Cerebellar nuclear complex (tissue), 1 donor: ENCODE results near the gene PABPN1L.
"Not testable (repeated sequence)": the region's sequence is repeated elsewhere in the genome, so short reads cannot be mapped to it uniquely, and the experiment has no call there.

Experiments
- DNase-seq, 2 experiments: peaks; one replicate each; lab custom pipeline; 2025; lab: John Stamatoyannopoulos, UW

The PABPN1L gene

DNA sequence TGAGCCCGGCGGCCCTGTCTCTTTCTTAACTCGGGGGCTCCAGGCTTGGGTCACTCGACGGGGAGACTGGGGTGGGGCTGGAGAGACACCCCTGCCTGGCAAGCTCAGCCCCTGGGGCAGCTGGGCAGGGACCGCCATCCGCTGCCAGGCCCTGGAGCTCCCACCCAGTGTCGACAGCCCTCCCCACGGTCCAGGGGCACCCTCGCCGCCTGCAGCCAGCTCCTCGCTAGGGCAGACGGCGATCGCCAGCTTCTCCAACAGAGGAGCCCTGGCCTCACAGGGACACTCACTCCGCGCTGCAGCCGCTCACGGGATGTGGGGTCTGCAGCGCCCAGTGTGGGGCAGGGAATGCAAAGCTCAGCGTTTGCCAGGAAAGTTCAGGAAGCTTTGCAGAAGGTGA is 38.7 kb downstream of the PABPN1L start:
- no peak for DNase-seq

DNA sequence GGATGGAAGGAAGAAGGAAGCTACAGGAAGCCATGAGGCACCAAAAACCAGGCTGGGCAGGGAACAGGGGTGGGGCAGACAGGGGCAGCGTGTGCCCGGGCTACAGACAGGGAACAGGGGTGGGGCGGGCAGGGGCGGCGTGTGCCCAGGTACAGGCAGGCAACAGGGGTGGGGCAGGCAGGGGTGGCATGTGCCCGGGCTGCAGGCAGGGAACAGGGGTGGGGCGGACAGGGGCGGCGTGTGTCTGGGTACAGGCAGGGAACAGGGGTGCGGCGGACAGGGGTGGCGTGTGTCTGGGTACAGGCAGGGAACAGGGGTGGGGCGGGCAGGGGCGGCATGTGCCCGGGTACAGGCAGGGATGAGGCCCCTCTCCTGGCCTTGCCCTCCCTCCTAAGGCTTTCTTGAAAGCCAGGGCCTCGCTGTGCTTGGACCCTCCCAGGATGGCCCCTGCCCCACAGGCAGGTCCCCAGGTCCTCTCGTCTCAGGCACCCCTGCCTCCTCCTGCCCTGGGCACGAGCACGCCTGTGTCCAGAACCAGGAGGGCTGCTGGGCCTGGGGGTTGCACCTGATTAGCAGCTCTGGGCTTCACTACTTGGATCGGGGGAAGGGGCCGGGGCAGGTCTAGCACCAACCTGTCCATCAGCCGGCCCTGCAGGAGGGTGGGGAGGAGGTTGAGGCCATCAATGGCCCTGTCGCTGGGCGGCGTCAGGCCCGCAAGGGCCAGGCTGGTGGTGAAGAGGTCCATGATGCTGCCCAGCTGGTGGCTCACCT is 40.2 kb downstream of the PABPN1L start:
- no peak for DNase-seq

DNA sequence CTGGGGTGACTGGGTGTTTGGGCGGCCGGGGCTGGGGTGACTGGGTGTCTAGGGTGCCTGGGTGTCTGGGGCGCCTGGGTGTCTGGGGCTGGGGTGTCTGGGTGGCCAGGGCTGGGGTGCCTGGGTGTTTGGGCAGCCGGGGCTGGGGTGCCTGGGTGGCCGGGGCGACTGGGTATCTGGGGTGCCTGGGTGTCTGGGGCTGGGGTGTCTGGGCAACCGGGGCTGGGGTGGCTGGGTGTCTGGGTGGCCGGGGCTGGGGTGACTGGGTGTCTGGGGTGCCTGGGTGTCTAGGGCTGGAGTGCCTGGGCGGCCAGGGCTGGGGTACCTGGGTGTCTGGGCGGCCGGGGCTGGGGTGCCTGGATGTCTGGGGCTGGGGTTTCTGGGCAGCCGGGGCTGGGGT is 41.3 kb downstream of the PABPN1L start:
- no peak for DNase-seq

DNA sequence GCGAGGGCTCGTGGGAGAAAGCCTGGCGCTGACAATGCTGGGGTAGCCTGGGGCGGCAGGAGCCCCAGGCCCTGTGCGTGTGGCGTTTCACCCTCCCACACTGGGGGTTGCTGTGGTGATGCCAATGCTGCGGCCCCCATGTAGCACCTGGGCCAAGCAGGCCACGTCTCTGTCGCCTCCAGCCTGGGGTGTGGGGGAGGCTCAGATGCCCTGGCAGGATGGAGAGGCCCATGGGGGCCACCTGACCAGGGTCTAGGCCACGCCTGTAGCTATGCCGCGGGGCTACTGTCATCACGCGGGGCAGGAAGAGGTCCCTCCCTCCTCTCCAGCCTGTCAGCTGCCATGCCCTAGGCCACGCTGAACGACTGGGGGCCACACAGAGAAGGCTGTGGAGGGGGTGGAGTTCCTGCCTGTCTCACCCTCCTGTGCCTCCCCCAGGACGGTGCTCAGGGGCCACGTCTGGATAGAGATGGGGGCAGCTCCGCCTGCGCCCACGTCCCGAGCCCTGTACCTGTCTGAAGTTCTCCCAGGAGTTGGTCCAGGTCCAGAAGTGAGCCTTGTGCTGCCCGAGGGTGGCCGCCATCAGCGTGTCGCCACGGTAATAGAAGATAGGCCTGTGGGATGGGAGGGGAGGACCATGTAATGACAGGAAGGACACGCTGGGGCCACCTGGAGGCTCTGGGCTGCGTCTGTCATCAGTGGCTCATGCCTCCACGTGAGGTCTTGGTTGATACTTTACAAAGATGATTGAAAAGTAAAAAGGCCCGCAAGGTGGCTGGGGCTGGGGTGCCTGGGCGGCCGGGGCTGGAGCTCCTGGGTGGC is 42.0 kb downstream of the PABPN1L start:
- no peak for DNase-seq

DNA sequence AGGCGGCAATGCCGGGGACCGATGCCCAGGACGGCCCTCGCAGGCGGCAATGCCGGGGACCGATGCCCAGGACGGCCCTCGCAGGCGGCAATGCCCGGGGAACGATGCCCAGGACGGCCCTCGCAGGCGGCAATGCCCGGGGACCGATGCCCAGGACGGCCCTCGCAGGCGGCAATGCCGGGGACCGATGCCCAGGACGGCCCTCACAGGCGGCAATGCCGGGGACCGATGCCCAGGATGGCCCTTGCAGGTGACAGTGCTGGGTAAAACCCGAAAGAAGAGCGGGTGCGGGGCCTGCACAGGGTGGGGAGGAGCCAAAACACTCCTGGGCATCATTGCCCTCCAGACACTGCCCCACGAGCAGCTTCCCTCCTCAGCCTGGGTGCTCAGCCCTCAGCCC is 42.8 kb downstream of the PABPN1L start:
- DNase-seq: not testable (repeated sequence)

GRCh38 chr16:88822281-88823040 is 44.0 kb downstream of the PABPN1L start:
- DNase-seq: no peak

DNA sequence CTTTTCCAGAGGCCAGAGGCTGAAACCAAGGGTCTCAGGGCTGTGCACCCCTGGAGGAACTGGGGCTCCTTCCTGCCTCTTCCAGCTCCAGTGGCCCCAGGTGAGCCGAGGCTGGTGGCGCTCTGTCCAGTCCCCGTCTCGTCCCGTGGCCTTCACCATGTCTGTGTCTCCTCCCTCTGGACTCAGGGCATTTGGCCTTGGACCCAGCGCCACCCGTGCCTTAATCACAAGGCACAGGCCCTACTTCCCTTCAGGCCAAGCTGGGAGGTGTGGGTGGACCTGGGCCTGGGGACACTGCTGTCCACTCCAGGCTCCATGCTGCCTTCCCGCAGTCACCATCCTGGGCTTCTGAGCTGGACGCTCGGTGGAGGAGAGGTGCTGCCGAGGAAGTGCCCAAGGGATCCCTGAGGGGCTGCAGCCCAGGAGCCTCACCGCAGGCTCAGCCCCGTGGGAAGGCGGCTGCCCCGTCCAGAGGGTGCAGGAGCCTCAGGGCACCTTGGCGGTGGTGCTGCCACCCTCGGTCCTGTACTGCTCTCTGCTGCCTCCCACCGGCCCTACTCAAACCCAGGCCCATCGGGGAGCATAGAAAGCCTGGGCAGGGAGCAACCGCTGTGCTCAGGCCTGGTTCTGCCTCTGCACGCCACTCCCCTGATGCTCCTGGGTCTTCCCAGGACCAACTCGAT is 45.2 kb downstream of the PABPN1L start:
- DNase-seq: no peak

DNA sequence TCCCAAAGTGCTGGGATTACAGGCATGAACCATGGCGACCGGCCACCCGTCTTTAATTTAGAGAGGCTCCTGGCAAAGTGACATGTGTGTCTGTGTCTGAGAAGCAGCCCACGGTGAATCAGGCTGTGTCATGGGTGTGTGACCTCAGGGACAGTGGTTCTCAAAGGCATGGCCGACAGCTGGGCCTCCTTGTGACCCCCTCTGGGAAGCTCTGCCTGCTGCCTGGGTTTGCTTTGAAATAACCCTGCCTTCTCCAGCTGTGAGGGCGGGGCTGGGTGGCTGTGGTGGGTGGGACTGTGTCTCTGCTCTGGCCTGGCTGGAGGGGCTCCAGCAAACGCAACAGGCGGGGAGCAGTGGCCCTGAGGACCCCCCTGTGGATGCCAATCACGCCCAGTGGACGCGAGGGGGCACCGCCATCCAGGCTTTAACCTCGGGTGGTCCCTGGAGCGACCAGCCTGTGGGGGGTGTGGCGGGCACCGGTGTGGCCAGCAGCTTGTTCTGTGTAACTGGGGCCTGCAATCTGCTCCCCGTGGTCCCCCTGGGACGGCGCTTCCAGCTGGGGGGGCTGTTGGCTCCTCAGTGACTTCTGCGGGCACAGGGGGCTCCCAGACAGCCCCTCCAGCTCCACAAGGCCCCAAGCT is 46.0 kb downstream of the PABPN1L start:
- DNase-seq: no peak

- DNase-seq: no peak
These were observed 47.3 kb downstream of the PABPN1L start for GRCh38 chr16:88819126-88819525.

DNA sequence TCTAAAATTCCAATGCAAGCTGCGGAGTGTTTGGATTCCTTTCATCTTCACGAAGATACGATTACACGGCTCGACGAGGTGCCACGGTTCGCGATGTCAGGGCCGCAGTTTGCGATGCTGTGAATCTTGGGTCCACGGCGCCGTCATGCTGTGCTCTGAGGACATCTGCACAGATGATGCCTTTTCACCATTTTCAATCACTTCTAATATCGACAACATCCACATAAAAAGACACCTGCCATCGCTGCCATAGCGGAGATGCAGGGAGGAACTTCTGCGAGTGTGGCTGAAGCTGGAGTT is 47.9 kb downstream of the PABPN1L start:
- no peak for DNase-seq

GRCh38 chr16:88817785-88818574 is 48.5 kb downstream of the PABPN1L start:
- DNase-seq: no peak

- DNase-seq: no peak
These were observed 49.5 kb downstream of the PABPN1L start for GRCh38 chr16:88816736-88817535.

DNA sequence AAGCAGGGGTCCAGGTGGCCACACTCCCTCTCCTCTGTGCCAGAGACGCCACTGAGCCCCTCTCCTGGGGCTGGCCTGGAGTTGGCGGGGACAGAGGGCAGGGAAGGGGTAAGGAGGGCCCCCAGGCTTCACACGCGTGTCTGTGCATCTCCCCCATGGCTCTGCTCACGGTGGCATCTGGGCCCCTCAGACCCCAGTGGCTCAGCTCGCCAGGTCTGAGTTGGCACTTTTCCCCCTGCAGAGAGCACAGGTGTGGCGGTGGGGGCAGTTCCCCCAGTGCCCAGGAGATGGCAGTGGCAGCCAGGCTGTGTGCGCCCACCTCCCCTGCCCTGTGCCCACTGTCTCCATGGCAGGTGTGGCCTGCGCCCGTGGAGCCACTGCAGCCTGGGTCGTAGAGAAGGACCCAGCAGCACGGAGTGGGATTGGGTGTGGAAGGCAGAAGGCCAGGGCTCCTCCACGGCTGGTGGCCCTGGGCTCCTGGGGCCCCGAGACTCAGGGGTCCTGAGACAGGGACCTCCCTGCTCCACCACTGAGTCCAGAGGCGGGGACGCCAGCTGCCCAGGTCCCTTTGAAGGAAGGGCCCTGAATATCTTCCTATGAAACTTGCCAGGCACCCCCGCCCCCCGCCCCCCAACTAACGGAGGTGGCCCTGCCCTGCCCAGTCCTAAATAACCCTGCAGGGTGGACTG is 50.4 kb downstream of the PABPN1L start:
- DNase-seq: peak in 1 of 2 experiments; percentile 5

GRCh38 chr16:88815227-88815626 is 51.2 kb downstream of the PABPN1L start:
- DNase-seq: no peak

- no peak for DNase-seq
These were observed 52.3 kb downstream of the PABPN1L start for GRCh38 chr16:88814144-88814502.
